H1 (cell line): ENCODE results near the gene ZNF644. TPM values are rescaled to one million over a fixed set of nuclear protein-coding genes. Genes with fewer than 3 reads are reported as not detected.

Experiments used
- CTCF ChIA-PET: fragments of 300-600 bp; sonication (Branson Sonifier 250); formaldehyde crosslinking; loops from one replicate; lab custom pipeline; 2021; ENCODE audit not compliant: partially characterized antibody; lab: Charles Lee
- POLR2A ChIA-PET: fragments of 300-600 bp; sonication (Branson Sonifier 250); formaldehyde crosslinking; loops from one replicate; lab custom pipeline; 2021; ENCODE audit warnings: inconsistent platforms; ENCODE audit not compliant: partially characterized antibody; lab: Charles Lee
- DNase-seq, 2 experiments: peaks; one replicate each; pipeline versions ENCODE4 v3.0.0 to v3.0.0-alpha.2; 2010 to 2022; ENCODE audit warnings: low spot score in 2 of 2, low read depth in 1 of 2, mixed read lengths in 1 of 2
- FAIRE-seq: peaks from 2 replicates; lab custom pipeline; 2011; peaks lifted over from hg19 to GRCh38; lab: Jason Lieb, UNC
- H2AFZ ChIP-seq: 2 replicates; pipeline ENCODE4 v1.8.1; 2012; ENCODE audit warnings: low read length, inconsistent platforms
- H2AK5ac ChIP-seq: 2 replicates; pipeline ENCODE4 v1.6.1; 2013; ENCODE audit warnings: low read depth, low read length
- H2BK120ac ChIP-seq: replicated peaks from 2 replicates; pipeline ENCODE3; 2013; ENCODE audit warnings: low read depth, low read length, inconsistent platforms
- H2BK12ac ChIP-seq: 2 replicates; pipeline ENCODE4 v1.6.1; 2013; ENCODE audit warnings: low read depth, low read length
- H2BK15ac ChIP-seq: 2 replicates; pipeline ENCODE4 v1.6.1; 2013; ENCODE audit warnings: low read length
- H2BK20ac ChIP-seq: 2 replicates; pipeline ENCODE4 v1.6.1; 2013; ENCODE audit warnings: low read length
- H2BK5ac ChIP-seq: 2 replicates; pipeline ENCODE4 v1.6.1; 2013; ENCODE audit warnings: low read depth, low read length
- H3K14ac ChIP-seq: 2 replicates; pipeline ENCODE4 v1.6.1; 2013; ENCODE audit warnings: inconsistent platforms; ENCODE audit not compliant: insufficient read length
- H3K18ac ChIP-seq: 2 replicates; pipeline ENCODE4 v1.6.1; 2013; ENCODE audit warnings: low read length; ENCODE audit errors: extremely low read depth
- H3K23ac ChIP-seq: 2 replicates; pipeline ENCODE4 v1.6.1; 2013; ENCODE audit warnings: inconsistent platforms; ENCODE audit not compliant: insufficient read length
- H3K23me2 ChIP-seq: 2 replicates; pipeline ENCODE4 v1.6.1; 2013; ENCODE audit warnings: low read depth, low read length
- H3K27ac ChIP-seq: 2 replicates; pipeline ENCODE4 v1.6.1; 2011; ENCODE audit warnings: low read depth, low read length, inconsistent platforms
- H3K27me3 ChIP-seq, 4 experiments: replicated peaks in 1 of 4; 1 replicate in 1 of 4; 2 replicates in 3 of 4; pipeline versions ENCODE4 v1.6.1 to v1.8.1; 2011 to 2013; ENCODE audit warnings: low read length in 3 of 4, mild to moderate bottlenecking in 3 of 4, inconsistent platforms in 2 of 4, mixed read lengths in 2 of 4, moderate library complexity in 1 of 4; ENCODE audit not compliant: control insufficient read depth in 3 of 4, insufficient read depth in 3 of 4; ENCODE audit errors: extremely low read depth in 1 of 4
- H3K36me3 ChIP-seq, 4 experiments: 2 replicates each; pipeline versions ENCODE4 v1.6.1 to v1.8.1; 2011 to 2013; ENCODE audit warnings: mild to moderate bottlenecking in 4 of 4, low read length in 3 of 4, moderate library complexity in 2 of 4, control low read depth in 1 of 4, inconsistent platforms in 1 of 4; ENCODE audit not compliant: insufficient read depth in 4 of 4, control insufficient read depth in 2 of 4
- H3K4ac ChIP-seq: replicated peaks from 2 replicates; pipeline ENCODE3; 2013; ENCODE audit warnings: low read length, low read depth, mixed read lengths, inconsistent platforms; ENCODE audit not compliant: insufficient read length
- H3K4me1 ChIP-seq, 4 experiments: replicated peaks in 1 of 4; 1 replicate in 1 of 4; 2 replicates in 3 of 4; pipeline versions ENCODE4 v1.6.1 to v1.8.1; 2011 to 2013; ENCODE audit warnings: low read length in 3 of 4, inconsistent platforms in 2 of 4, mixed read lengths in 1 of 4; ENCODE audit not compliant: insufficient read depth in 4 of 4, control insufficient read depth in 3 of 4
- H3K4me2 ChIP-seq, 2 experiments: 2 replicates each; pipeline versions ENCODE4 v1.6.1 to v1.8.1; 2011 to 2013; ENCODE audit warnings: low read depth in 2 of 2, low read length in 2 of 2, control low read depth in 1 of 2, inconsistent platforms in 1 of 2, mild to moderate bottlenecking in 1 of 2; ENCODE audit not compliant: insufficient read depth in 1 of 2
- H3K4me3 ChIP-seq, 4 experiments: fragments of 200-600, 300-600 bp in 1 of 4; sonication (generic), shearing (Covaris generic), sonication (Bioruptor Twin) in 1 of 4; 2 replicates each; pipeline versions ENCODE4 v1.5.1 to v1.8.1; 2011 to 2016; ENCODE audit warnings: low read length in 4 of 4, low read depth in 3 of 4, control low read depth in 2 of 4, inconsistent platforms in 2 of 4, mild to moderate bottlenecking in 2 of 4, mixed read lengths in 1 of 4, moderate library complexity in 1 of 4; ENCODE audit not compliant: insufficient read depth in 2 of 4; ENCODE audit errors: extremely low read depth in 1 of 4
- H3K56ac ChIP-seq: replicated peaks from 2 replicates; pipeline ENCODE3; 2013; ENCODE audit warnings: low read depth, mild to moderate bottlenecking, mixed read lengths, low read length, inconsistent platforms; ENCODE audit not compliant: insufficient read length
- H3K79me1 ChIP-seq: 2 replicates; pipeline ENCODE4 v1.6.1; 2013; ENCODE audit warnings: low read depth, low read length, control low read depth
- H3K79me2 ChIP-seq, 2 experiments: 2 replicates each; pipeline versions ENCODE4 v1.6.1 to v1.8.1; 2012 to 2013; ENCODE audit warnings: low read length in 2 of 2, mild to moderate bottlenecking in 2 of 2, inconsistent platforms in 1 of 2; ENCODE audit not compliant: insufficient read depth in 2 of 2, control insufficient read depth in 1 of 2
- H3K9ac ChIP-seq, 4 experiments: replicated peaks in 1 of 4; 1 replicate in 1 of 4; 2 replicates in 3 of 4; pipeline versions ENCODE4 v1.6.1 to v1.8.1; 2011 to 2013; ENCODE audit warnings: low read depth in 3 of 4, low read length in 3 of 4, control low read depth in 2 of 4, mild to moderate bottlenecking in 2 of 4, moderate library complexity in 2 of 4, inconsistent platforms in 1 of 4; ENCODE audit errors: extremely low read depth in 1 of 4
- H3K9me3 ChIP-seq, 2 experiments: 2 replicates each; pipeline versions ENCODE4 v1.6.1 to v1.8.1; 2012 to 2013; ENCODE audit warnings: mild to moderate bottlenecking in 2 of 2, moderate library complexity in 2 of 2, control low read depth in 1 of 2, inconsistent platforms in 1 of 2, low read depth in 1 of 2, low read length in 1 of 2, mixed read lengths in 1 of 2; ENCODE audit not compliant: insufficient read depth in 2 of 2
- H4K20me1 ChIP-seq, 2 experiments: replicated peaks in 1 of 2; 2 replicates each; pipeline versions ENCODE3 to v1.8.1; 2011 to 2013; ENCODE audit warnings: inconsistent platforms in 2 of 2, low read length in 2 of 2, mild to moderate bottlenecking in 1 of 2; ENCODE audit not compliant: insufficient read depth in 2 of 2, control insufficient read depth in 1 of 2
- H4K5ac ChIP-seq: 2 replicates; pipeline ENCODE4 v1.6.1; 2013; ENCODE audit warnings: low read length, low read depth, mixed read lengths, inconsistent platforms; ENCODE audit not compliant: insufficient read length
- H4K8ac ChIP-seq: 2 replicates; pipeline ENCODE4 v1.8.0; 2013; ENCODE audit warnings: mild to moderate bottlenecking, moderate library complexity, low read length, inconsistent platforms; ENCODE audit not compliant: insufficient read depth; ENCODE audit errors: extremely low read depth
- H4K91ac ChIP-seq: replicated peaks from 2 replicates; pipeline ENCODE3; 2013; ENCODE audit warnings: low read length, mixed read lengths, inconsistent platforms; ENCODE audit not compliant: insufficient read length
- RBBP5 ChIP-seq: IDR thresholded peaks from 2 replicates; pipeline ENCODE4 v1.7.1; 2012; ENCODE audit warnings: low read depth, mild to moderate bottlenecking, inconsistent platforms, low read length, moderate library complexity, borderline replicate concordance
- WGBS, 2 experiments: shearing (Covaris generic) in 1 of 2; methylation state at CpG; one replicate each; pipeline versions ENCODE4 v1.1.6 to v1.1.7; 2013 to 2015; ENCODE audit warnings: low lambda C conversion rate in 2 of 2, mixed read lengths in 2 of 2, inconsistent platforms in 1 of 2, low coverage in 1 of 2, missing lambda C conversion rate in 1 of 2; ENCODE audit not compliant: insufficient replicate concordance in 2 of 2, insufficient coverage in 1 of 2, insufficient read length in 1 of 2; ENCODE audit errors: extremely low coverage in 1 of 2, missing lambda C conversion rate in 1 of 2; 5-methylcytosine and 5-hydroxymethylcytosine counted together
- polyA plus RNA-seq, 7 experiments: library from polyadenylated mRNA; depleted of rRNA in 3 of 7; stranded (reverse) in 5 of 7; unstranded in 2 of 7; fragments of >200 nt in 5 of 7; fragments of 200-250 nt in 2 of 7; gene quantifications; 1 replicate in 5 of 7; 2 replicates in 1 of 7; 4 replicates in 1 of 7; pipeline versions ENCODE4 v1.2.1 to v1.2.3, GENCODE V29; 2011 to 2013; ENCODE audit warnings: missing spikeins in 2 of 7, mixed read lengths in 2 of 7
- total RNA-seq: library from RNA; stranded (reverse); fragmentation: NEBNext Ultra II Directional; extraction: Animal tissue kit (Norgen Biotek cat#: 25700); gene quantifications from 2 replicates; pipeline ENCODE4 v1.2.1, GENCODE V29; 2021

ZNF644 gene
- total and polyA plus RNA-seq, 2 of the 8 experiments (the other 6 are each of a cell fraction or from before 2014, with no cell fraction given) = 14.5 to 93.5 TPM

DNA sequence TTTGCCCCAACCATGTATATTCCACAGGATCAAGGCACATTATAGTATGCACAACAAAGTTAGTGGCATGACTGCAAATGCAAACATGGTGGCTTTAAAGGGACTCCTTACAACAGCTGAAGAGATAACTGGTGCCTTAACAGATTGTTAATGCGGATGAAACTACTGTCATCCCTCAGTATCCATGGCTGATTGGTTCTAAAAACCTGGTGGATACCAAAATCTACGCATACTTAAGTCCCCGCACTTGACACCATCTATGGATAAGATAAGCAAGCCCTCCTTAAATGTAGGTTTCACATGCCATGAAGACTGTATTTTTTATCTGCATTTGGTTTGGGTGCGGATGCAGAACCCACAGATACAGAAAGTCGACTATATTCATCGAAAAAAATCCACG is 73.5 kb downstream of the ZNF644 start:
- H4K8ac ChIP-seq = no peak overlapping the region
- no peak overlapping the region for H2BK5ac ChIP-seq
- H3K14ac ChIP-seq = no peak overlapping the region
- no peak overlapping the region for H2AK5ac ChIP-seq
- no peak overlapping the region for H3K23ac ChIP-seq
- no peak overlapping the region for H3K18ac ChIP-seq
- no peaks in the 10 kb centered on the region for H3K79me1 ChIP-seq
- H2AFZ ChIP-seq = no peak overlapping the region
- POLR2A ChIA-PET = no interaction called here
- no peak overlapping the region for H4K91ac ChIP-seq
- no peaks in the 10 kb centered on the region for H3K9me3 ChIP-seq
- no peak for FAIRE-seq
- H2BK12ac ChIP-seq = no peak overlapping the region
- H3K27me3 ChIP-seq = no peaks in the 10 kb centered on the region
- DNase-seq = no peak
- H3K56ac ChIP-seq = no peak overlapping the region
- 93% methylated on average over 7 of the region's 7 CpGs; no CpG with 5 or more reads in 1 of the 2 experiments for WGBS, 2 experiments
- no peak overlapping the region for H3K9ac ChIP-seq
- H2BK20ac ChIP-seq = no peak overlapping the region
- no peak overlapping the region for H2BK15ac ChIP-seq
- no peak overlapping the region for H3K4me2 ChIP-seq
- no peak overlapping the region for H4K5ac ChIP-seq
- no peak overlapping the region for H3K27ac ChIP-seq
- H3K4ac ChIP-seq = no peak overlapping the region
- H3K79me2 ChIP-seq = peaks cover 0 to 99% of the 10 kb centered on the region in 2 experiments; a peak in 3 of 4 replicates
- CTCF ChIA-PET = no interaction called here
- H2BK120ac ChIP-seq = no peak overlapping the region
- H3K36me3 ChIP-seq = peaks cover 0 to 2% (median 0%) of the 10 kb centered on the region in 4 experiments; a peak in 1 of 8 replicates
- H3K4me1 ChIP-seq = peaks cover 0 to 4% (median 0%) of the 10 kb centered on the region in 4 experiments; a peak in 2 of 7 replicates
- no peak for TF ChIP-seq RBBP5
- TF ChIP-seq, all 59 proteins: peak for 0
- Histone ChIP-seq H3K23me2 (no peaks in the 10 kb centered on the region), H3K4me3 (no peak overlapping the region), H4K20me1 (peaks cover 10 to 20% of the 10 kb centered on the region in 2 experiments)
